ENCODE results near the gene KRTAP10-7. TPM values are rescaled to one million over a fixed set of nuclear protein-coding genes. Genes with fewer than 3 reads are reported as not detected.
A peak's percentile ranks its signal among the peaks of the same experiment; 100 is the strongest.

The KRTAP10-7 gene
- total and polyA plus RNA-seq, 9 of the 15 experiments (the other 6 are each of a cell fraction or from before 2014, with no cell fraction given) = not detected

DNA sequence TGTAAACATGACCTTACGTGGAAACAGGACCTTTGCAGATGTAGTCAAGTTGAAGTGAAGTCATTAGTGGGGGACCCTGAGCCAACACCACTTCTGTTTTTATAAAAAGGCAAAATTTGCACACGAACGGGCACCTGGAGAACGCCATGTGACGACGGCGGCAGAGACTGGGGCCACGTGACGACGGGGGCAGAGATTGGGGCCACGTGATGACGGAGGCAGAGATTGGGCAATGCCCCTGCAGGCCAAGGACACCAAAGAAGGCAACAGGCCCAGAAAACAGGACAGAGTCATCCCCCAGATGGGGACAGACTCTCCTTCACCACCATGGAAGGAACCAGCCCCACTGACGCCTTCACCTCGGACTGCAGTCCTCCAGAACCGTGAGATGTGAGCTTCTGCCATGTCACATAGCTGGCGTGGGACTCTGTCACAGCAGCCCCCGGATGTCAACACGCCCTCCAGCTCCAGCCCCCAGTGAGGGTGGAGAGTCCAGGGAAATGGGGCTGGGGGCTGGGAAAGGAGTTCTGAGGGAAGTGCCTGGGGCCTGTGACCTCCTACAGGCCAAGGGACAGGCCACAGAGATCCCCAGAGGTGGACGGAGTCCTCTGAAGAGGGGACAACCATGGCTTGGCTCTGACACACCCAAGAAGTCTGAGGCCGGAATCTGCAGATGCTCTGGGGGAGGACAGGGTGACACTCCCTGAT is 50.0 kb downstream of the KRTAP10-7 start:
- Histone ChIP-seq H3K9ac (ENCODE audit: insufficient read depth in 1 of 2, low read depth in 2 of 2, low read length in 2 of 2) (no peak overlapping the region), H4K20me1 (replicated peaks; ENCODE audit: control insufficient read depth, insufficient read depth, low read length) (no peaks in the 10 kb centered on the region), H3K27me3 (ENCODE audit: control insufficient read depth in 2 of 2, insufficient read depth in 2 of 2, low read length in 2 of 2) (peaks cover 13 to 74% of the 10 kb centered on the region in 2 experiments; a peak in 4 of 5 replicates), H3K4me2 (ENCODE audit: insufficient read depth, low read length) (no peak overlapping the region), H3K9me3 (replicated peaks; ENCODE audit: control insufficient read depth, insufficient read depth, low read depth, low read length) (no peaks in the 10 kb centered on the region), H3K79me2 (ENCODE audit: control insufficient read depth, insufficient read depth, low read length) (no peaks in the 10 kb centered on the region), H3K36me3 (ENCODE audit: control insufficient read depth, insufficient read depth, low read length) (no peaks in the 10 kb centered on the region), H3K4me1 (replicated peaks in 1 of 2; ENCODE audit: control insufficient read depth in 2 of 2, insufficient read depth in 2 of 2, low read length in 2 of 2) (peaks cover 0 to 6% of the 10 kb centered on the region in 2 experiments; a peak in 2 of 5 replicates), H3K9me1 (ENCODE audit: control insufficient read depth, insufficient read depth, low read length) (no peaks in the 10 kb centered on the region), H2AFZ (ENCODE audit: low read depth, low read length) (no peak overlapping the region), H3K27ac (ENCODE audit: extremely low read depth, low read depth, low read length) (no peak overlapping the region), H3K4me3 (no peak overlapping the region)
- POLR2A ChIA-PET = interaction anchor here (0.6 to 1.2 kb wide), 4 partner anchors 13 to 1131 kb away, joined by 3 to 4 read pairs (median 4); partner anchors contain the start of genes KRTAP10-10 and KRTAP12-1
- no TSS peak for BruUV-seq (replicated peaks)
- ATAC-seq = no peak
- in situ Hi-C loops (cut with MboI) (no loop called here), intact Hi-C loops (cut with micrococcal nuclease) (no loop called here)
- CTCF ChIA-PET (ENCODE audit: low intra/inter-chr PET ratio) = no interaction called here
- WGBS (ENCODE audit: insufficient coverage, low coverage, missing lambda C conversion rate) = 1% methylated on average over 20 of the region's 20 CpGs
- DNase-seq (ENCODE audit: extremely low read depth in 1 of 4, low spot score in 3 of 4) = no peak
- FAIRE-seq = no peak
- TF ChIP-seq HDAC6 (IDR thresholded peaks at IDR 0.05; ENCODE audit: low read depth, low read length) (no peak), ZNF586 (CRISPR knock-in tag; conservative IDR thresholded peaks at IDR 0.05) (no peak), SMARCA4 (IDR thresholded peaks at IDR 0.05) (no peak), ZNF561 (CRISPR knock-in tag; conservative IDR thresholded peaks at IDR 0.05) (no peak), CEBPB (tag; IDR thresholded peaks at IDR 0.05) (0 out of 2 replicates have a peak, but pooled peaks have one; percentile 16), ETS2 (tag; IDR thresholded peaks at IDR 0.05; ENCODE audit: borderline replicate concordance, poor library complexity, severe bottlenecking) (no peak), ZNF717 (CRISPR knock-in tag; IDR thresholded peaks at IDR 0.05) (no peak), MEF2D (tag; conservative IDR thresholded peaks at IDR 0.05; ENCODE audit: low read depth) (no peak), ZNF766 (CRISPR knock-in tag; conservative IDR thresholded peaks at IDR 0.05) (no peak)
- TF ChIP-seq, protein P1, sequence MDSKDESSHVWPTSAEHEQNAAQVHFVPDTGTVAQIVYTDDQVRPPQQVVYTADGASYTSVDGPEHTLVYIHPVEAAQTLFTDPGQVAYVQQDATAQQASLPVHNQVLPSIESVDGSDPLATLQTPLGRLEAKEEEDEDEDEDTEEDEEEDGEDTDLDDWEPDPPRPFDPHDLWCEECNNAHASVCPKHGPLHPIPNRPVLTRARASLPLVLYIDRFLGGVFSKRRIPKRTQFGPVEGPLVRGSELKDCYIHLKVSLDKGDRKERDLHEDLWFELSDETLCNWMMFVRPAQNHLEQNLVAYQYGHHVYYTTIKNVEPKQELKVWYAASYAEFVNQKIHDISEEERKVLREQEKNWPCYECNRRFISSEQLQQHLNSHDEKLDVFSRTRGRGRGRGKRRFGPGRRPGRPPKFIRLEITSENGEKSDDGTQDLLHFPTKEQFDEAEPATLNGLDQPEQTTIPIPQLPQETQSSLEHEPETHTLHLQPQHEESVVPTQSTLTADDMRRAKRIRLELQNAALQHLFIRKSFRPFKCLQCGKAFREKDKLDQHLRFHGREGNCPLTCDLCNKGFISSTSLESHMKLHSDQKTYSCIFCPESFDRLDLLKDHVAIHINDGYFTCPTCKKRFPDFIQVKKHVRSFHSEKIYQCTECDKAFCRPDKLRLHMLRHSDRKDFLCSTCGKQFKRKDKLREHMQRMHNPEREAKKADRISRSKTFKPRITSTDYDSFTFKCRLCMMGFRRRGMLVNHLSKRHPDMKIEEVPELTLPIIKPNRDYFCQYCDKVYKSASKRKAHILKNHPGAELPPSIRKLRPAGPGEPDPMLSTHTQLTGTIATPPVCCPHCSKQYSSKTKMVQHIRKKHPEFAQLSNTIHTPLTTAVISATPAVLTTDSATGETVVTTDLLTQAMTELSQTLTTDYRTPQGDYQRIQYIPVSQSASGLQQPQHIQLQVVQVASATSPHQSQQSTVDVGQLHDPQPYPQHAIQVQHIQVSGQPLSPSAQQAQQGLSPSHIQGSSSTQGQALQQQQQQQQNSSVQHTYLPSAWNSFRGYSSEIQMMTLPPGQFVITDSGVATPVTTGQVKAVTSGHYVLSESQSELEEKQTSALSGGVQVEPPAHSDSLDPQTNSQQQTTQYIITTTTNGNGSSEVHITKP (IDR thresholded peaks at IDR 0.05; ENCODE audit: partially characterized antibody) = no peak
- TF ChIP-seq, protein P2, sequence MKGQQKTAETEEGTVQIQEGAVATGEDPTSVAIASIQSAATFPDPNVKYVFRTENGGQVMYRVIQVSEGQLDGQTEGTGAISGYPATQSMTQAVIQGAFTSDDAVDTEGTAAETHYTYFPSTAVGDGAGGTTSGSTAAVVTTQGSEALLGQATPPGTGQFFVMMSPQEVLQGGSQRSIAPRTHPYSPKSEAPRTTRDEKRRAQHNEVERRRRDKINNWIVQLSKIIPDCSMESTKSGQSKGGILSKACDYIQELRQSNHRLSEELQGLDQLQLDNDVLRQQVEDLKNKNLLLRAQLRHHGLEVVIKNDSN (CRISPR knock-in tag; IDR thresholded peaks at IDR 0.05) = peak; percentile 68
- TF ChIP-seq, protein P3, sequence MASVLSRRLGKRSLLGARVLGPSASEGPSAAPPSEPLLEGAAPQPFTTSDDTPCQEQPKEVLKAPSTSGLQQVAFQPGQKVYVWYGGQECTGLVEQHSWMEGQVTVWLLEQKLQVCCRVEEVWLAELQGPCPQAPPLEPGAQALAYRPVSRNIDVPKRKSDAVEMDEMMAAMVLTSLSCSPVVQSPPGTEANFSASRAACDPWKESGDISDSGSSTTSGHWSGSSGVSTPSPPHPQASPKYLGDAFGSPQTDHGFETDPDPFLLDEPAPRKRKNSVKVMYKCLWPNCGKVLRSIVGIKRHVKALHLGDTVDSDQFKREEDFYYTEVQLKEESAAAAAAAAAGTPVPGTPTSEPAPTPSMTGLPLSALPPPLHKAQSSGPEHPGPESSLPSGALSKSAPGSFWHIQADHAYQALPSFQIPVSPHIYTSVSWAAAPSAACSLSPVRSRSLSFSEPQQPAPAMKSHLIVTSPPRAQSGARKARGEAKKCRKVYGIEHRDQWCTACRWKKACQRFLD (CRISPR knock-in tag; IDR thresholded peaks at IDR 0.05) = no peak
- TF ChIP-seq, protein P4, sequence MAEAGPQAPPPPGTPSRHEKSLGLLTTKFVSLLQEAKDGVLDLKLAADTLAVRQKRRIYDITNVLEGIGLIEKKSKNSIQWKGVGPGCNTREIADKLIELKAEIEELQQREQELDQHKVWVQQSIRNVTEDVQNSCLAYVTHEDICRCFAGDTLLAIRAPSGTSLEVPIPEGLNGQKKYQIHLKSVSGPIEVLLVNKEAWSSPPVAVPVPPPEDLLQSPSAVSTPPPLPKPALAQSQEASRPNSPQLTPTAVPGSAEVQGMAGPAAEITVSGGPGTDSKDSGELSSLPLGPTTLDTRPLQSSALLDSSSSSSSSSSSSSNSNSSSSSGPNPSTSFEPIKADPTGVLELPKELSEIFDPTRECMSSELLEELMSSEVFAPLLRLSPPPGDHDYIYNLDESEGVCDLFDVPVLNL (CRISPR knock-in tag; IDR thresholded peaks at IDR 0.05; ENCODE audit: low read depth) = no peak
